GM18517 (cell line): ENCODE results near the gene ZCCHC17.
A peak's percentile ranks its signal among the peaks of the same experiment; 100 is the strongest.

Experiments
- ATAC-seq: cut with Tn5 transposase; IDR thresholded peaks from one replicate; pipeline ENCODE4 v1.9.1; 2021; ENCODE audit warnings: mild to moderate bottlenecking, moderate library complexity; ENCODE audit not compliant: unreplicated experiment

The ZCCHC17 gene

GRCh38 chr1:31389616-31390015 lies 92.8 kb downstream of the ZCCHC17 start:
- no peak for ATAC-seq

- ATAC-seq, result no peak
Measured at GRCh38 chr1:31390071-31390470, 93.2 kb downstream of the ZCCHC17 start.

GRCh38 chr1:31393463-31393862 lies 96.6 kb downstream of the ZCCHC17 start:
- no peak for ATAC-seq

GRCh38 chr1:31394584-31395193 lies 97.9 kb downstream of the ZCCHC17 start:
- ATAC-seq, result peak; percentile 60

- ATAC-seq, result no peak
Measured at GRCh38 chr1:31396633-31397351, 100.0 kb downstream of the ZCCHC17 start.

DNA sequence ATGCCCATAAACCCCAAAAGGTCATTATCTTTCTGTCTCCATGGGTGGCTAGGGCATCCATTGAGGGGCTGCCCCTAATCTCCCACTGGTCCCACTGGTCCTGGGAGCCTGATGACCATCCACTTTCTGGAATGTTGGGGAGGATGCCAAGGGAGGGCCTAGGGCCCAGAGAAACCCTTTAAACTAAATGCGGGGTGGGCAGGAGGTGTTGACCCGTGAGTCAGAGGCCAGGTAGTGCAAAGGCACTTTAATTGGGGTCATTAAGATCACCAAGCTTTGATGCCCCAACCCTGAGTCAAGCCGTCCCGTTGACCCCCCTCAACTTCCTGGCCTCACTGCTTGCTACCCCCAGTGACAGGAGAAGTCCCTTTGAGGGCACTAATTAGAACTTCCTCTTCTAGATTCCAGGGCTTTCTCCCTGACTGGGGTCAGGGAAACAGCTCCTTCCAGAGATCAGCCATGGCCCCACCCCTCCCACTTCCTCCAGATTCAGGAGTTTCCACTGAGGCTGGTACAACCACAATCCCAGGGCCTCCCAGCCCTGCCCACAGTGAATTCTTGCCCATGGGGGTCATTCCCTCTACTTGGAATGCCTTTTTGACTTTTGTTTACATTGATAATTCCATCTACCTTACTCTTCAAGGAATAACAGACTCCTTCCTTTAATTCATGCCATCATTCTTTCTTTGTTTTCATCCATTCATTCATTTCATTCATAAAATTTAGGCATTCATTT lies 100.7 kb downstream of the ZCCHC17 start:
- no peak for ATAC-seq

DNA sequence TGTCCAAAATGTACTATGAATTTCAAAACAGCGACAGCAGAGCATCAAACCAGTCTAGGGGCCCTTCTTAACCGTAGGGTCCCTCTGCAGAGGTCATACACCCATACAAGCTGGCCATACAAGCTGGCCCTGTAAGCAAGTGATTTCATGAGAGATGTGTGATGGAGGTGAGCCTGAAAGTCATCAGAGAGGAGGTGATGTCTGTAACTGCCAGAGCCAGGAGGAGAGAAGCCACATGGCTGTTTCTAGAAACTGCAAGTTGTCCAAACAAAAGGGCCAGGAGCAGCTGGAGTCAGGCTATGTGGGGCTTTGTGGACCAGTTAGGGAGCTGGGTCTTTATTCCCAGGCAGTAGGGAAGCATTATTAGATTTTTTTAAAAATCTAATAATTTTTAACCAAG lies 101.4 kb downstream of the ZCCHC17 start:
- no peak for ATAC-seq

DNA sequence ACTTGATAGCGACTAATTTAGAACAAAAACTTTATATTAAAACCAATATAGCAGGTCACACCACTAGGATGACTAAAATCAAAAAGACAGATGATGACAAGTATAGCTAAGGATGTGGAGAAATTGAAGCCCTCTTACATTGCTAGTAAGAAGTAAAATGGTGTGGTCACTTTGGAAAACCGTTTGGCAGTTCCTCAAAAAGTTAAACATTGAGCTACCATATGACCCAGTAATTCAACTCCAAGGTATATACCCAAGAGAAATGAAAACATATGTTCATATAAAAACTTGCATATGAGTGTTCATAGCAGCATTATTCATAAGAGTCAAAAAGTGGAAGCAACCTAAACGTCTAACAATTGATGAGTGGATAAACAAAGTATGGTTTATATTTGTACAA lies 103.1 kb downstream of the ZCCHC17 start:
- ATAC-seq, result no peak

- ATAC-seq, result no peak
Measured at GRCh38 chr1:31400393-31400792, 103.6 kb downstream of the ZCCHC17 start.

DNA sequence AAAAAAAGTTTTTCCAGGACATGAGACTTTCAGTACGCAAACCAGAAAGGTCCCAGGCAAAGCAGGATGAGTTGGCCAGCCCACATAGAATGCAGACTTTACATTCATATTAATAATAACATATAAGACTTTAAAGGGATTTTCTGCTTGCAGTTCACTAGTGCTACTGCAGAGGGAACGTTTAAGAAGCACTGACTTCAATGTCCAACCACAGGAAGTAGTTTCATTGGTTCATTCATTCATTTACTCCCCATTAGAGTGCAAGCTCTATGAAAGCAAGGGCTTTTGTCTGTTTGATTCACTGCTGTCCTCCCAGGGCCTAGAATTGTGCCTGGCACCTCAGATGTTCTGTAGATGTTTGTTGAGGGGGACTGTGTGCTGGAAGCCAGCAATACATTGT lies 104.4 kb downstream of the ZCCHC17 start:
- ATAC-seq, result no peak

DNA sequence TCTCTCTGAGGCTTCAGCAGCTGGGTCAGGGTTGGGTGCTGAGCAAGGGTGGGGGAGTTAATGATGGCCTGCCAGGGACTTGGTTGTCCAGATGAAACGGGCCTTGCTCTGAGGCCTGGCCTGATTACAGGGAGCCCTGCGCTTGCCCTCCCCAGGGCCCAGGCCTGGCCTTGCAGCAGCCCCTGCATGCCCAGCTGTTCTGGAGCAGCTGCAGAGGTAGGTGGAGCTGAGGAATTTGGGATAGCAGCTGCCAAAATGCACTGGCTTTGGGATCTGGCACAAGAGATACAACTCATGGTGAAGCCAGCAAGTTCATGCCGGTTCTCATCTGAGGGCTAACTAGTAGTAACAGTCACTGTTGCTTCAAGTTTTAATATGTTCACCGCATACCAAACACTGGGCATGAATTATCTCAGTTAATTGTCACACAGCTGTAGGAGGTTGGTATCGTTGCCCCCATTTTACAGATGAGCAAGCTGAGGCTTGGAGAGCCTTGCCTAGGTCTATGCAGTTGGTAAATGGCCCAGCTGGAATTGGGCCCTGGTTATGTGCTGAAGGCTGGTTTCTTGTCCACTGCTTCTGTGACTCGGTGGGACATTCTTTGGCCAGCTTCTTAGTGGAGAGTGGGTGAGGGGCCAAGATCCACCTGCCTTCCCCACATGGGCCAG lies 108.9 kb downstream of the ZCCHC17 start:
- no peak for ATAC-seq

- ATAC-seq, result no peak
Measured at GRCh38 chr1:31407029-31407626, 110.3 kb downstream of the ZCCHC17 start.

DNA sequence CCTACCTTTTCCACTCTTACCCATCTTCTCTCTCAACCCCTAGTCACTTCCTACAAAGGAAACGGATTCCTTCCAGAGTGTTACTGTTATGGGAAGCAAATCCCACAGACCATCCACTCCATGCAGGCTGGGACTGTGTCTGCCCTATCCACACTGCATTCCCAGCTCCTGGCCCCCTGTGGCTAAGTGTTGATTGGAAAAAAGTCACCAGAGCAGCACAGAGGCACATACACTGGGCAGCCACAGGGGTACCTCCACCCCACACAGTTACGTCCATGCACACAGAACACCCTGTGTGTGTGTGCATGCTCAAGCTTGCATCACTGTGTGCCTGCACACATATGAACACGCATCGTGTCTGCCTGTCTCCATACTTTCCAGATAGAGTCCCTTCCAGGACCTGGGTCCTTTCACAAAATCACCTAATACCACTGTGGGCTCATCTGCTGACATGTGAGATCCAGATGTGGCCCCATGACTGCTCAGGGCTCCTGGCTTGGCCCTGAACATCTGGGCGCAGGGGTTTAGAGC lies 112.0 kb downstream of the ZCCHC17 start:
- no peak for ATAC-seq

- ATAC-seq, result no peak
Measured at GRCh38 chr1:31409946-31410858, 113.4 kb downstream of the ZCCHC17 start.

- no peak for ATAC-seq
Measured at GRCh38 chr1:31410871-31411270, 114.0 kb downstream of the ZCCHC17 start.

DNA sequence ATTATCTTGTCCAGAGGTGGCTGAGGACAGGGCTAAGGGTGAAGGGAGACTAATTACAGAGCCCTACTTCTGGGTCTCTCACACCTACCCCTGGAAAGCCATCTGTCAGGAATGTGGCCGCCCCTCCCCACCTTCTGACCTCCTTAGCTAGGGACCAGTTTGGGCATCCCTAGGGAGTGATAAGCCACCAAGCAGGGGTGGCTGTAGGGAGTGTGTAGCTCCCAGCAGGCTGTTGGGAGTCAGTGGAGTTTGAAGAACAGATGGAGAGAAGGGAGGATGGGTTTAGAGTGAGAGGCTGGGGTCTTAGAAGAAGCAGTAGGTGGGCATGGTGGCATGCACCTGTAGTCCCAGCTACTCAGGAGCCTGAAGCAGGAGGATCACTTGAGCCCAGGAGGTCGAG lies 115.4 kb downstream of the ZCCHC17 start:
- ATAC-seq, result no peak

DNA sequence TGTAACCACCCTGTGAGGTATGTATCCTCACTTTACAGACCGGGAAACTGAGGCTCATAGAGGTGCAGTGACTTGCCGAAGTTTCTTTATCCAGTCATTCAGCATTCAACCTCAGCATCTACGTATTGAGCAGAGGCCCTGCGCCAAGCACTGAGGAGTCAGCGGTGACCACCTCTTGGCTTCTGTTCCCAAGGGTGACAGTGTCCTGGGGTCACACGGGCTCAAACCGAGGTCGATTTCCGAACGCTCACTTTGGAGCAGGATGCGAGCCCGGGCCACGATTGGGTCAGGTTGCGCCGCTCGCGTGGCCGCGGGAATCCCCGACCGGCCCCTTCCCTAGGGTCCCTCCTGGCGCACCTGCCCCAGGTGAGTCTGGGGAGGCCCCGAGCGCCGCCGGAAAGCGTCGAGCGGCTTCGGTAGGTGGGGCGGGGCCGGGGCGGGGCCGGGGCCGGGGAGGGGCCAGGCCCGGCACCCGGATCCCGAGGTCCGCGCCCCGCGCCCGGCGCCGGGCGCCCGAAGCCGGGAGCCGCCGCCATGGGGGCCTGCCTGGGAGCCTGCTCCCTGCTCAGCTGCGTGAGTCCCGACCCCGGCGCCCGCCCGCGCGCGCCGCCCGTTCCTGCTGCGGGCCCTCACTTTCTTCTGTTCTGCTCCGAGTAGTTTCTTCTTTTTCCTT lies 116.0 kb downstream of the ZCCHC17 start, which contains the start of gene SERINC2:
Gene SERINC2 (plus strand): TSS at position 482 of the 673 bp plus-strand sequence. CDS start 53 bp downstream, at position 535.
- no peak for ATAC-seq

GRCh38 chr1:31413405-31414001 lies 116.7 kb downstream of the ZCCHC17 start:
- ATAC-seq, result no peak
